ENCODE data around the gene PTGDS. TPM values are rescaled to one million over a fixed set of nuclear protein-coding genes. Genes with fewer than 3 reads are reported as not detected.

Gene PTGDS
- total RNA-seq, 3 donors from 2014 or later (not counting 1 experiment from before 2014, with no cell fraction given): 157 to 361 (median 296) TPM

DNA sequence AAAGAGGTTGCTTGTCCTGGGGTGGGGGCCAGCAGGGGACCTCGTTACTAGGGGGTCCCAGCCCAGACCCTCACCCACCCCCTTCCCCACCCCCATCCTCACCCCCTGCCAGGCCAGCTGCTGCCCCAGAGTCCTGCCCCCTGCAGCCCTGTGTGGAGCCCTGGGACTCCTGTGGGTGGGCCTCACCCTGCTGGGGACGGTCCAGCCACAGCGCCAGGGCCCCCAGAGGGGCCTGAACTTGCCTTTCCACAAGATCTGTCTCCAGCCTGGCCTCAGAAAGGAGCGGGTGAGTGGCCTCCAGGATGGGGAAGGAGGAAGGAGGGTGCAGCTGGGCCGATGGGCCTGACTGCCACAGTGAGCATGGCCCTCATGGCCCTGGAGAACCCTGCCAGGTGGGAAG is 7.5 kb upstream of the PTGDS start:
- H3K27me3 ChIP-seq (ENCODE audit: control insufficient read depth, insufficient read depth, low read length): no peaks in the 10 kb centered on the region
- Mint-ChIP-seq H3K27ac (no peak overlapping the region), H3K9me3 (no peaks in the 10 kb centered on the region), H3K27me3 (ENCODE audit: low read depth in 2 of 2) (no peaks in the 10 kb centered on the region), H3K4me3 (no peak overlapping the region), H3K4me1 (peaks cover 12 to 26% of the 10 kb centered on the region in 2 donors), H3K36me3 (no peaks in the 10 kb centered on the region)
- WGBS (ENCODE audit: insufficient coverage): 86% methylated on average over 4 of the region's 5 CpGs
- no peaks in the 10 kb centered on the region for H3K9me3 ChIP-seq (ENCODE audit: control insufficient read depth, insufficient read depth, low read length)
- H3K4me1 ChIP-seq (ENCODE audit: control insufficient read depth, insufficient read depth, low read length): peaks cover 45% of the 10 kb centered on the region
- H3K27ac ChIP-seq (ENCODE audit: low read length): no peak overlapping the region
- no peak for DNase-seq
- intact Hi-C loops (cut with micrococcal nuclease): no loop called here
- no peak overlapping the region for H3K4me3 ChIP-seq (ENCODE audit: low read length)
- no peaks in the 10 kb centered on the region for H3K36me3 ChIP-seq (ENCODE audit: control insufficient read depth, insufficient read depth, low read length)
- TF ChIP-seq, protein P1, sequence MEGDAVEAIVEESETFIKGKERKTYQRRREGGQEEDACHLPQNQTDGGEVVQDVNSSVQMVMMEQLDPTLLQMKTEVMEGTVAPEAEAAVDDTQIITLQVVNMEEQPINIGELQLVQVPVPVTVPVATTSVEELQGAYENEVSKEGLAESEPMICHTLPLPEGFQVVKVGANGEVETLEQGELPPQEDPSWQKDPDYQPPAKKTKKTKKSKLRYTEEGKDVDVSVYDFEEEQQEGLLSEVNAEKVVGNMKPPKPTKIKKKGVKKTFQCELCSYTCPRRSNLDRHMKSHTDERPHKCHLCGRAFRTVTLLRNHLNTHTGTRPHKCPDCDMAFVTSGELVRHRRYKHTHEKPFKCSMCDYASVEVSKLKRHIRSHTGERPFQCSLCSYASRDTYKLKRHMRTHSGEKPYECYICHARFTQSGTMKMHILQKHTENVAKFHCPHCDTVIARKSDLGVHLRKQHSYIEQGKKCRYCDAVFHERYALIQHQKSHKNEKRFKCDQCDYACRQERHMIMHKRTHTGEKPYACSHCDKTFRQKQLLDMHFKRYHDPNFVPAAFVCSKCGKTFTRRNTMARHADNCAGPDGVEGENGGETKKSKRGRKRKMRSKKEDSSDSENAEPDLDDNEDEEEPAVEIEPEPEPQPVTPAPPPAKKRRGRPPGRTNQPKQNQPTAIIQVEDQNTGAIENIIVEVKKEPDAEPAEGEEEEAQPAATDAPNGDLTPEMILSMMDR (IDR thresholded peaks at IDR 0.05): no peak
- no peak for ATAC-seq

DNA sequence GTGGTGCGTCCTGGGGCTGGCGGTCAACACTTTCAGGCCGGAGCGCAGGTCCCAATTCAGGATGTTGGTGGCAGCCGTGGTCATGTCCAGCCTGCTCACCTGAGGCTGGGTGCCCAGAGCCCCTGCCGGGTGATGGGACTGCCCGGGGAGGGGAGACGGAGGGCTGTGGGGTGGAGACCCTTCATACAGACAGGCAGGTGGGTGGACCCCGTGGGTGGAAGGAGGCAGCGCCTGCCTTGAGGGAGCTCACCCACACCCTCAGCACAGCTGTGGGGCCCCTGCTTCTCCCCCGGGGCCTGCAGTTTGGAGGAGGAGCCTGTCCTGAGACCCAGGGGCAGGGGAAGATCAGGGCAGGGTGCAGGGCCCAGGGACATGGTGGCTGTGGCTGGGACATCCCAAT is 6.9 kb upstream of the PTGDS start:
- H3K27me3 Mint-ChIP-seq (ENCODE audit: low read depth in 2 of 2): no peaks in the 10 kb centered on the region
- H3K4me1 ChIP-seq (ENCODE audit: control insufficient read depth, insufficient read depth, low read length): peaks cover 45% of the 10 kb centered on the region
- no peak overlapping the region for H3K27ac Mint-ChIP-seq
- no peaks in the 10 kb centered on the region for H3K27me3 ChIP-seq (ENCODE audit: control insufficient read depth, insufficient read depth, low read length)
- H3K27ac ChIP-seq (ENCODE audit: low read length): no peak overlapping the region
- no peaks in the 10 kb centered on the region for H3K36me3 ChIP-seq (ENCODE audit: control insufficient read depth, insufficient read depth, low read length)
- H3K4me1 Mint-ChIP-seq: peaks cover 14 to 31% of the 10 kb centered on the region in 2 donors
- DNase-seq (no peak), ATAC-seq (no peak)
- no peaks in the 10 kb centered on the region for H3K9me3 ChIP-seq (ENCODE audit: control insufficient read depth, insufficient read depth, low read length)
- TF ChIP-seq, protein P1 (IDR thresholded peaks at IDR 0.05): no peak
- intact Hi-C loops (cut with micrococcal nuclease): no loop called here
- H3K36me3 Mint-ChIP-seq: no peaks in the 10 kb centered on the region
- WGBS (ENCODE audit: insufficient coverage): 70% methylated on average over 11 of the region's 11 CpGs
- H3K9me3 Mint-ChIP-seq: no peaks in the 10 kb centered on the region
- H3K4me3 ChIP-seq (ENCODE audit: low read length): no peak overlapping the region
- H3K4me3 Mint-ChIP-seq: no peak overlapping the region

DNA sequence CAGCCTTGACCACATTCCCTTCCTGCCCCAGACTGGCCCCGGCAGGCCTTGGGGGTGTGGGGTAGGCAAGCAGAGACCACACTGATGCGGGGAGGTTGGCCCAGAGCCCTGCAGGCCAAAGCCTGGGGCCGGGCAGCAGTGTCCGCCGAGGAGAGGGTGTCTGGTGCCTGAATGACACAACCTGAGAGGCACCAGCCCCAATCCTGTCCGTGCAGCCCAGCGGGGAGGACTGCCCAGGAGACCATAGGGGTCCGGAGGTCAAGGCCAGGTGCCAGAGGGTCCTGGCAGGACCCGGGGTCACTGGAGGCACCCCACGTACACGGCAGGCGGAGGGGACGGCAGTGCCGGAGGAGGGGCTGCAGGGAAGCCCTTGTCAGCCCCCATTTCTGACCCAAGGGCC is 5.6 kb upstream of the PTGDS start:
- H3K4me3 Mint-ChIP-seq: no peak overlapping the region
- H3K4me3 ChIP-seq (ENCODE audit: low read length): no peak overlapping the region
- intact Hi-C loops (cut with micrococcal nuclease): no loop called here
- no peaks in the 10 kb centered on the region for H3K36me3 Mint-ChIP-seq
- no peak for DNase-seq
- no peaks in the 10 kb centered on the region for H3K36me3 ChIP-seq (ENCODE audit: control insufficient read depth, insufficient read depth, low read length)
- no peaks in the 10 kb centered on the region for H3K27me3 ChIP-seq (ENCODE audit: control insufficient read depth, insufficient read depth, low read length)
- no peaks in the 10 kb centered on the region for H3K27me3 Mint-ChIP-seq (ENCODE audit: low read depth in 2 of 2)
- no peak for ATAC-seq
- H3K9me3 Mint-ChIP-seq: no peaks in the 10 kb centered on the region
- 85% methylated on average over 14 of the region's 14 CpGs for WGBS (ENCODE audit: insufficient coverage)
- TF ChIP-seq, protein P1 (IDR thresholded peaks at IDR 0.05): no peak
- no peak overlapping the region for H3K27ac Mint-ChIP-seq
- peaks cover 46% of the 10 kb centered on the region for H3K4me1 ChIP-seq (ENCODE audit: control insufficient read depth, insufficient read depth, low read length)
- H3K27ac ChIP-seq (ENCODE audit: low read length): no peak overlapping the region
- H3K9me3 ChIP-seq (ENCODE audit: control insufficient read depth, insufficient read depth, low read length): no peaks in the 10 kb centered on the region
- peaks cover 6 to 34% of the 10 kb centered on the region in 2 donors for H3K4me1 Mint-ChIP-seq

DNA sequence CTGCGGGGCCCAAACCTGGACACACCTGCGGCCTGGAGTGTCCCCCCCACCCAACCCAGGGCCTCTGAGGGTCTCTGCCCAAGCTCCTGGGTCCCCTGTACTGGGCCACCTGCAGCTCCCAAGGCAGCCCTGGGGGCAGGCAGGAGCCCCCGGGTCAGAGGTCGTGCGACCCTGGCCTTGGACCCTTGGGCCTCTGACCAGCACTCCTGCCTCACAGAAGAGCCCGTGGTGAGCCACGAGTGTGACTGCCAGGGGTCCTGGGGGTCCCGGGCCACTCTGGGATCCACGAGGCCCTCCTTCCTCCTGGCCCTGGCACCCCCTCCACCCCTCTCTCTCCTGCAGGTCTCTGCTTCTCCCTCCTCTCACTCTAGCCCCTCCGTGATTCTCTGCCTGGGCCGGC is 5.0 kb upstream of the PTGDS start:
- Histone ChIP-seq H3K4me1 (ENCODE audit: control insufficient read depth, insufficient read depth, low read length) (peaks cover 47% of the 10 kb centered on the region), H3K9me3 (ENCODE audit: control insufficient read depth, insufficient read depth, low read length) (no peaks in the 10 kb centered on the region), H3K4me3 (ENCODE audit: low read length) (no peak overlapping the region), H3K36me3 (ENCODE audit: control insufficient read depth, insufficient read depth, low read length) (no peaks in the 10 kb centered on the region), H3K27me3 (ENCODE audit: control insufficient read depth, insufficient read depth, low read length) (no peaks in the 10 kb centered on the region), H3K27ac (ENCODE audit: low read length) (no peak overlapping the region)
- Mint-ChIP-seq H3K27ac (peak overlapping the region in 1 of 2 donors; percentile 38), H3K4me1 (peaks cover 6 to 39% of the 10 kb centered on the region in 2 donors), H3K4me3 (no peak overlapping the region), H3K27me3 (ENCODE audit: low read depth in 2 of 2) (no peaks in the 10 kb centered on the region), H3K9me3 (no peaks in the 10 kb centered on the region), H3K36me3 (no peaks in the 10 kb centered on the region)
- 92% methylated on average over 11 of the region's 11 CpGs for WGBS (ENCODE audit: insufficient coverage)
- ATAC-seq (no peak), DNase-seq (no peak)
- TF ChIP-seq, protein P1 (IDR thresholded peaks at IDR 0.05): no peak
- intact Hi-C loops (cut with micrococcal nuclease): no loop called here

All from natural killer cell (primary cell).